Small intestine (tissue), 4 donors: ENCODE measurements around the gene ARHGAP9. TPM values are rescaled to one million over a fixed set of nuclear protein-coding genes. Genes with fewer than 3 reads are reported as not detected.

ENCODE experiments used
- polyA plus RNA-seq, 4 donors: library from polyadenylated mRNA; stranded (reverse) in 3 of 4; unstranded in 1 of 4; fragments of 200-250 nt in 3 of 4; fragments of 120-200 nt in 1 of 4; gene quantifications; one replicate each; pipeline versions ENCODE4 v1.2.1 to v1.2.3, GENCODE V29; 2013
- donor health status: healthy with polysubstance abuse.
- donor health status: Bipolar disorder and iron deficiency.
- donor health status: healthy.

The ARHGAP9 gene
- polyA plus RNA-seq, 4 donors = 4.2 to 39.2 (median 9.1) TPM

Other genes with a start within 250 kb of the ARHGAP9 start
- gene STAC3, start 228.7 kb downstream of the ARHGAP9 start, polyA plus RNA-seq = 1 to 10 TPM; 1.1 to 3.8 (median 3.4) TPM
- 10 to 100 TPM; 14.5 to 62.4 (median 18.7) TPM for gene R3HDM2, start 48.8 kb downstream of the ARHGAP9 start, polyA plus RNA-seq
- gene INHBC, start 45.1 kb downstream of the ARHGAP9 start, polyA plus RNA-seq = under 1 TPM in 2 of 4 donors, not detected in 2; 0.03 to 0.49 TPM
- 1 to 10 TPM in 1 of 4 donors, under 1 TPM in 1, not detected in 2; 0.21 to 1.4 TPM for gene INHBE, start 24.6 kb downstream of the ARHGAP9 start, polyA plus RNA-seq
- gene GLI1, start 20.1 kb downstream of the ARHGAP9 start, polyA plus RNA-seq = 1 to 10 TPM in 3 of 4 donors, not detected in 1; 1.5 to 5.5 (median 1.9) TPM
- 10 to 100 TPM; 57.0 to 93.4 (median 62.6) TPM for gene MARS1, start 8.2 kb upstream of the ARHGAP9 start, polyA plus RNA-seq
- 100 to 1,000 TPM in 1 of 4 donors, 10 to 100 TPM in 3; 41.1 to 105 (median 46.9) TPM for gene DDIT3, start 40.6 kb upstream of the ARHGAP9 start, polyA plus RNA-seq
- gene MBD6, start 43.0 kb upstream of the ARHGAP9 start, polyA plus RNA-seq = 10 to 100 TPM; 20.5 to 72.0 (median 36.5) TPM
- gene DCTN2, start 67.3 kb upstream of the ARHGAP9 start, polyA plus RNA-seq = 100 to 1,000 TPM; 112 to 224 (median 145) TPM
- 1 to 10 TPM in 1 of 4 donors, under 1 TPM in 2, not detected in 1; 0.27 to 8.4 (median 0.83) TPM for gene KIF5A, start 70.2 kb upstream of the ARHGAP9 start, polyA plus RNA-seq
- 10 to 100 TPM; 16.1 to 26.4 (median 17.8) TPM for gene PIP4K2C, start 111.3 kb upstream of the ARHGAP9 start, polyA plus RNA-seq
- gene DTX3, start 125.0 kb upstream of the ARHGAP9 start, polyA plus RNA-seq = 10 to 100 TPM in 1 of 4 donors, 1 to 10 TPM in 2, not detected in 1; 5.4 to 12.5 (median 9.9) TPM
- gene ARHGEF25, start 131.6 kb upstream of the ARHGAP9 start, polyA plus RNA-seq = 10 to 100 TPM in 1 of 4 donors, 1 to 10 TPM in 2, not detected in 1; 4.6 to 11.8 (median 6.0) TPM
- gene B4GALNT1, start 153.3 kb upstream of the ARHGAP9 start, polyA plus RNA-seq = 1 to 10 TPM in 1 of 4 donors, under 1 TPM in 2, not detected in 1; 0.27 to 2.1 (median 0.95) TPM
- 100 to 1,000 TPM; 148 to 307 (median 200) TPM for gene OS9, start 214.3 kb upstream of the ARHGAP9 start, polyA plus RNA-seq